RWPE2 (cell line): ENCODE measurements around the gene TMEM129.

ENCODE experiments used
- ATAC-seq: fragments of 200-7000 bp; cut with Tn5 transposase; 3 replicates; pipeline ENCODE4 v1.9.1; 2021; ENCODE audit warnings: low read depth
- DNase-seq: peaks from one replicate; pipeline ENCODE4 v3.0.0-alpha.2; 2020; ENCODE audit warnings: low spot score
- H3K27ac ChIP-seq: fragments of 450-650 bp; 2 replicates; pipeline ENCODE4 v1.5.1; 2017; ENCODE audit warnings: mild to moderate bottlenecking; ENCODE audit not compliant: poor library complexity, severe bottlenecking
- H3K27me3 ChIP-seq: fragments of 250-450 bp; sonication (Bioruptor Pico); 2 replicates; pipeline ENCODE4 v1.5.1; 2021; ENCODE audit warnings: mild to moderate bottlenecking, moderate library complexity; ENCODE audit not compliant: insufficient read depth, poor library complexity, severe bottlenecking
- H3K36me3 ChIP-seq: fragments of 250-450 bp; sonication (Bioruptor Pico); 2 replicates; pipeline ENCODE4 v1.5.1; 2020; ENCODE audit warnings: low read depth, mild to moderate bottlenecking, moderate library complexity
- H3K4me1 ChIP-seq: fragments of 250-450 bp; sonication (Bioruptor Pico); 2 replicates; pipeline ENCODE4 v1.5.1; 2021; ENCODE audit warnings: mild to moderate bottlenecking, moderate library complexity; ENCODE audit not compliant: insufficient read depth, poor library complexity, severe bottlenecking
- H3K4me3 ChIP-seq: fragments of 250-450 bp; sonication (Bioruptor Pico); 2 replicates; pipeline ENCODE4 v1.5.1; 2021; ENCODE audit warnings: mild to moderate bottlenecking, moderate library complexity; ENCODE audit not compliant: severe bottlenecking
- H3K9me3 ChIP-seq: fragments of 250-450 bp; sonication (Bioruptor Pico); 2 replicates; pipeline ENCODE4 v1.5.1; 2021; ENCODE audit warnings: mild to moderate bottlenecking, moderate library complexity; ENCODE audit not compliant: severe bottlenecking
- TF ChIP-seq, protein P1 (sequence below): fragments of 450-650 bp; IDR thresholded peaks from one replicate; pipeline ENCODE4 v1.5.1; 2017; ENCODE audit warnings: mild to moderate bottlenecking, moderate library complexity; ENCODE audit not compliant: poor library complexity, severe bottlenecking

Gene TMEM129

GRCh38 chr4:1758306-1759121 is 37.4 kb upstream of the TMEM129 start:
- TF ChIP-seq, protein P1, sequence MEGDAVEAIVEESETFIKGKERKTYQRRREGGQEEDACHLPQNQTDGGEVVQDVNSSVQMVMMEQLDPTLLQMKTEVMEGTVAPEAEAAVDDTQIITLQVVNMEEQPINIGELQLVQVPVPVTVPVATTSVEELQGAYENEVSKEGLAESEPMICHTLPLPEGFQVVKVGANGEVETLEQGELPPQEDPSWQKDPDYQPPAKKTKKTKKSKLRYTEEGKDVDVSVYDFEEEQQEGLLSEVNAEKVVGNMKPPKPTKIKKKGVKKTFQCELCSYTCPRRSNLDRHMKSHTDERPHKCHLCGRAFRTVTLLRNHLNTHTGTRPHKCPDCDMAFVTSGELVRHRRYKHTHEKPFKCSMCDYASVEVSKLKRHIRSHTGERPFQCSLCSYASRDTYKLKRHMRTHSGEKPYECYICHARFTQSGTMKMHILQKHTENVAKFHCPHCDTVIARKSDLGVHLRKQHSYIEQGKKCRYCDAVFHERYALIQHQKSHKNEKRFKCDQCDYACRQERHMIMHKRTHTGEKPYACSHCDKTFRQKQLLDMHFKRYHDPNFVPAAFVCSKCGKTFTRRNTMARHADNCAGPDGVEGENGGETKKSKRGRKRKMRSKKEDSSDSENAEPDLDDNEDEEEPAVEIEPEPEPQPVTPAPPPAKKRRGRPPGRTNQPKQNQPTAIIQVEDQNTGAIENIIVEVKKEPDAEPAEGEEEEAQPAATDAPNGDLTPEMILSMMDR, result peak; percentile 18
- Histone ChIP-seq H3K36me3 (no peaks in the 10 kb centered on the region), H3K4me1 (peaks cover 12% of the 10 kb centered on the region), H3K27ac (peak overlapping the region; percentile 53), H3K4me3 (no peak overlapping the region), H3K9me3 (no peaks in the 10 kb centered on the region), H3K27me3 (no peaks in the 10 kb centered on the region)
- no peak for DNase-seq
- peak; percentile 54 for ATAC-seq

GRCh38 chr4:1757836-1758235 is 36.7 kb upstream of the TMEM129 start:
- Histone ChIP-seq H3K4me3 (no peak overlapping the region), H3K9me3 (no peaks in the 10 kb centered on the region), H3K4me1 (peaks cover 16% of the 10 kb centered on the region), H3K27ac (peak overlapping the region; percentile 53), H3K27me3 (no peaks in the 10 kb centered on the region), H3K36me3 (no peaks in the 10 kb centered on the region)
- TF ChIP-seq, protein P1, result no peak
- ATAC-seq (no peak), DNase-seq (no peak)

DNA sequence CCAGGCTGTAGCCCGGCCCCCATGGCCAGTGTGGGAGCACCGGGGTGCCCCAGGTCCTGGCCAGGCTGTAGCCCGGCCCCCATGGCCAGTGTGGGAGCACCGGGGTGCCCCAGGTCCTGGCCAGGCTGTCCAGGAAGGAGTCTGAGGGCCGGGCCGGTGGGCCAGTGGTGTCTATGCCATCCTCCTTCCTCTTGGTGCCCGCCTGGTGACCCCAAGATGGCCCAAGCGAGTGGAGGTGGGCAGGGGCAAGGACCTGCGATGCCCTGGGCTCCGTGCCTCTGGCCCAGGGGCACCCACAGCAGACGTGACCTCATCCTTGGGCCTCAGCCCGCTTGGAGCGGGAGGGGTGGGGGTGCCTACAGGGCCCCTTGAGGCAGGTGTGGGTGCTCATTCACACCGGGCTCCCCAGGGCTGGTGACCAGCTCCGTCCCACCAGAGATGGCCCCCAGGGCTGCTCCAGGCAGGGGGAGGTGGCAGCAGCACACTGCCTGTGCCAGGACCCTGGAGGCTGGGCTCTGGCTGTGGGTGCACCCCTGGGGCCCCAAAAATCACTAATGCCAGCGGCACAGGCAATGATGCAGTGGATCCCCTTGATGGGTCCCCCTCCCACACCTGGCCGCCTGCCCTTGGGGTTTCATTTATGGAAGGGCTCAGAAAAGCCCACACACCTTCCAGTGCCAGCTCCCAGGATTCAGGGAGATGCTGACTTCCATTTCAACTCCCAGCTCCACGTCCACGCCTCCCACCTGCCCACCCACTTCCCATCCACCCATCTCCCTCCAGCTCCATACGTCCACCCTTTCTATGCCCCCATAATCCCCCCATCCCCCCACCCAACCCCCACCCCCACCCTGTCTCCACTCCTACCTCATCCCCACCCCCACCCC is 36.0 kb upstream of the TMEM129 start:
- ATAC-seq (no peak), DNase-seq (no peak)
- peaks cover 23% of the 10 kb centered on the region for H3K4me1 ChIP-seq
- no peak overlapping the region for H3K4me3 ChIP-seq
- H3K9me3 ChIP-seq, result no peaks in the 10 kb centered on the region
- TF ChIP-seq, protein P1, result no peak
- no peaks in the 10 kb centered on the region for H3K27me3 ChIP-seq
- no peak overlapping the region for H3K27ac ChIP-seq
- no peaks in the 10 kb centered on the region for H3K36me3 ChIP-seq

- DNase-seq, result no peak
- H3K4me1 ChIP-seq, result peaks cover 26% of the 10 kb centered on the region
- no peak overlapping the region for H3K4me3 ChIP-seq
Measured at GRCh38 chr4:1756079-1756478, 35.0 kb upstream of the TMEM129 start.

More at GRCh38 chr4:1756079-1756478, 35.0 kb upstream of the TMEM129 start:
- ATAC-seq, result no peak
- H3K9me3 ChIP-seq, result no peaks in the 10 kb centered on the region
- TF ChIP-seq, protein P1, result no peak
- no peaks in the 10 kb centered on the region for H3K36me3 ChIP-seq
- H3K27ac ChIP-seq, result peak overlapping the region; percentile 72
- H3K27me3 ChIP-seq, result no peaks in the 10 kb centered on the region
